Urothelium cell line (cell line): ENCODE data around the gene AMZ1.

ENCODE experiments used
- DNase-seq: peaks from one replicate; pipeline ENCODE4 v3.0.0; 2011; ENCODE audit warnings: low spot score, mixed read lengths
- FAIRE-seq: peaks from 2 replicates; lab custom pipeline; 2011; peaks lifted over from hg19 to GRCh38; lab: Jason Lieb, UNC

The AMZ1 gene

DNA sequence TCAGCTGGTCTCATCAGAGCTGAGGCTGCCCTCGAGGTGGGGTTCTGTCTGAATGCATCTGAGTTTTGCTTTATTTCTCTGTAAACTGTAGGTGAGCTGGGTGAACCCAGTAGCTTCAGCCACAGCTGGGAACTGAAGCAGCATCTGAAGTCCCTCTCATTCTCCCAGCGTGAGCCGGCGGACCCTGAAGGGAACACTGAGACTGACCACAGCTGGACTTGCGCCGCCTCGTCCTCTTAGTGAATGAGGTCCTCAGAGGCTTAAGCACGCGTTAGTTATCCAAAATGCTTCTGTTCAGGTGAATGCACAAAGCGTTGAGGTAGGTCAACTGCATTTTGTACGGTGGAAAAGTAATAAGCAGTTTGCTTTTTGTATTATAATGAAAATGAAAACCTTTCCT is 76.6 kb downstream of the AMZ1 start:
- DNase-seq (no peak), FAIRE-seq (peak; percentile 53)
